ENCODE measurements around the gene CRTC1.
"Not testable (repeated sequence)": the region's sequence is repeated elsewhere in the genome, so short reads cannot be mapped to it uniquely, and the experiment has no call there.

The CRTC1 gene

GRCh38 chr19:18790566-18791314 is 107.3 kb downstream of the CRTC1 start, which contains the start of gene COMP:
Gene COMP (minus strand): TSS chr19:18791305. CDS start chr19:18791269, 36 bp downstream.
- no peak for DNase-seq

- no peak for DNase-seq
These were observed 107.8 kb downstream of the CRTC1 start for GRCh38 chr19:18791315-18791678.

GRCh38 chr19:18792661-18793060 is 109.2 kb downstream of the CRTC1 start:
- DNase-seq: no peak

- DNase-seq: no peak
These were observed 109.9 kb downstream of the CRTC1 start for GRCh38 chr19:18793144-18794028.

GRCh38 chr19:18794029-18794313 is 110.5 kb downstream of the CRTC1 start:
- no peak for DNase-seq

GRCh38 chr19:18794692-18795091 is 111.2 kb downstream of the CRTC1 start:
- DNase-seq: no peak

- DNase-seq: no peak
These were observed 112.1 kb downstream of the CRTC1 start for GRCh38 chr19:18795540-18795939.

GRCh38 chr19:18796239-18796638 is 112.8 kb downstream of the CRTC1 start:
- DNase-seq: no peak

GRCh38 chr19:18798384-18799352 is 115.2 kb downstream of the CRTC1 start:
- DNase-seq: no peak

GRCh38 chr19:18799389-18799970 is 116.0 kb downstream of the CRTC1 start:
- no peak for DNase-seq

- no peak for DNase-seq
These were observed 116.6 kb downstream of the CRTC1 start for GRCh38 chr19:18800079-18800478.

- DNase-seq: no peak
These were observed 117.2 kb downstream of the CRTC1 start for GRCh38 chr19:18800636-18801035.

- DNase-seq: no peak
These were observed 118.9 kb downstream of the CRTC1 start for GRCh38 chr19:18802354-18802753.

- no peak for DNase-seq
These were observed 120.2 kb downstream of the CRTC1 start for GRCh38 chr19:18803550-18804138.

- DNase-seq: no peak
These were observed 120.7 kb downstream of the CRTC1 start for GRCh38 chr19:18804139-18804601.

- DNase-seq: no peak
These were observed 121.2 kb downstream of the CRTC1 start for GRCh38 chr19:18804643-18805042.

GRCh38 chr19:18807861-18808331 is 124.4 kb downstream of the CRTC1 start:
- no peak for DNase-seq

- DNase-seq: peak; percentile 92
These were observed 125.8 kb downstream of the CRTC1 start for GRCh38 chr19:18809149-18809868.

- not testable (repeated sequence) for DNase-seq
These were observed 128.2 kb downstream of the CRTC1 start for GRCh38 chr19:18811638-18812037.

GRCh38 chr19:18814063-18814462 is 130.6 kb downstream of the CRTC1 start:
- DNase-seq: no peak

GRCh38 chr19:18815673-18816072 is 132.2 kb downstream of the CRTC1 start:
- DNase-seq: no peak

All from MV-4-11 (cell line).